Neuronal stem cell (in vitro differentiated cells): ENCODE results near the gene RNF11.

Source experiments
- DNase-seq: peaks from one replicate; pipeline ENCODE4 v3.0.0-alpha.2; 2013; ENCODE audit warnings: low spot score
- H2AFZ ChIP-seq: one replicate; pipeline ENCODE4 v1.6.1; 2013; ENCODE audit warnings: mild to moderate bottlenecking, low read length, inconsistent platforms
- H2AK5ac ChIP-seq: 2 replicates; pipeline ENCODE4 v1.6.1; 2013; ENCODE audit warnings: low read depth, mild to moderate bottlenecking, inconsistent platforms, low read length, moderate library complexity, mixed read lengths
- H2BK120ac ChIP-seq: 2 replicates; pipeline ENCODE4 v1.6.1; 2013; ENCODE audit warnings: low read depth, mild to moderate bottlenecking, inconsistent platforms, low read length, moderate library complexity, mixed read lengths
- H2BK12ac ChIP-seq: one replicate; pipeline ENCODE4 v1.6.1; 2013; ENCODE audit warnings: low read length, inconsistent platforms
- H2BK15ac ChIP-seq: 2 replicates; pipeline ENCODE4 v1.6.1; 2013; ENCODE audit warnings: mild to moderate bottlenecking, low read length, inconsistent platforms, mixed read lengths
- H2BK5ac ChIP-seq: one replicate; pipeline ENCODE4 v1.6.1; 2013; ENCODE audit warnings: inconsistent platforms, mild to moderate bottlenecking, low read length, moderate library complexity
- H3K14ac ChIP-seq: one replicate; pipeline ENCODE4 v1.6.1; 2013; ENCODE audit warnings: low read length, inconsistent platforms
- H3K18ac ChIP-seq: 2 replicates; pipeline ENCODE4 v1.6.1; 2013; ENCODE audit warnings: low read length, inconsistent platforms
- H3K23ac ChIP-seq: 2 replicates; pipeline ENCODE4 v1.6.1; 2013; ENCODE audit warnings: low read depth, mild to moderate bottlenecking, mixed read lengths, low read length, inconsistent platforms; ENCODE audit not compliant: poor library complexity
- H3K27ac ChIP-seq: replicated peaks from 3 replicates; pipeline ENCODE4 v1.5.1; 2013; ENCODE audit warnings: low read length, inconsistent platforms
- H3K27me3 ChIP-seq, 3 experiments: 2 replicates each; pipeline ENCODE4 v1.6.1; 2013; ENCODE audit warnings: low read length in 3 of 3, mild to moderate bottlenecking in 2 of 3, inconsistent platforms in 1 of 3, low read depth in 1 of 3, mixed read lengths in 1 of 3, moderate library complexity in 1 of 3; ENCODE audit not compliant: control insufficient read depth in 3 of 3, insufficient read depth in 3 of 3
- H3K36me3 ChIP-seq, 2 donors: replicated peaks in 1 of 2; 2 replicates each; pipeline ENCODE4 v1.6.1; 2013; ENCODE audit warnings: low read length in 2 of 2; ENCODE audit not compliant: control insufficient read depth in 2 of 2, insufficient read depth in 2 of 2
- H3K4ac ChIP-seq: 2 replicates; pipeline ENCODE4 v1.6.1; 2013; ENCODE audit warnings: inconsistent platforms, mild to moderate bottlenecking, low read length, moderate library complexity
- H3K4me1 ChIP-seq, 2 donors: 1 replicate in 1 of 2; 2 replicates in 1 of 2; pipeline ENCODE4 v1.6.1; 2013; ENCODE audit warnings: low read length in 2 of 2, low read depth in 1 of 2; ENCODE audit not compliant: control insufficient read depth in 2 of 2, insufficient read depth in 1 of 2
- H3K4me2 ChIP-seq: one replicate; pipeline ENCODE4 v1.6.1; 2013; ENCODE audit warnings: mild to moderate bottlenecking, low read length, inconsistent platforms; ENCODE audit not compliant: insufficient read depth, poor library complexity, severe bottlenecking
- H3K4me3 ChIP-seq, 2 donors: 2 replicates each; pipeline ENCODE4 v1.5.1; 2013; ENCODE audit warnings: low read length in 2 of 2, mild to moderate bottlenecking in 2 of 2, inconsistent platforms in 1 of 2, moderate library complexity in 1 of 2
- H3K79me1 ChIP-seq: one replicate; pipeline ENCODE4 v1.6.1; 2013; ENCODE audit warnings: low read depth, mild to moderate bottlenecking, inconsistent platforms, low read length, moderate library complexity
- H3K9ac ChIP-seq: one replicate; pipeline ENCODE4 v1.6.1; 2013; ENCODE audit warnings: mild to moderate bottlenecking, low read depth, low read length, inconsistent platforms; ENCODE audit not compliant: poor library complexity
- H3K9me3 ChIP-seq, 2 donors: replicated peaks in 1 of 2; 2 replicates each; pipeline versions ENCODE3 to v1.6.1; 2013; ENCODE audit warnings: low read length in 2 of 2, mild to moderate bottlenecking in 2 of 2, inconsistent platforms in 1 of 2, low read depth in 1 of 2, mixed read lengths in 1 of 2, moderate library complexity in 1 of 2; ENCODE audit not compliant: control insufficient read depth in 2 of 2, insufficient read depth in 1 of 2
- H4K8ac ChIP-seq: one replicate; pipeline ENCODE4 v1.6.1; 2013; ENCODE audit warnings: low read depth, mild to moderate bottlenecking, inconsistent platforms, low read length, moderate library complexity
- H4K91ac ChIP-seq: one replicate; pipeline ENCODE4 v1.6.1; 2013; ENCODE audit warnings: low read length, low read depth, mild to moderate bottlenecking, inconsistent platforms; ENCODE audit not compliant: poor library complexity
- WGBS, 2 donors: extraction: QIAGEN DNeasy Blood & Tissue Kit; methylation state at CpG; one replicate each; pipeline ENCODE4 v1.1.7; 2013; ENCODE audit warnings: missing lambda C conversion rate in 2 of 2, mixed read lengths in 1 of 2; ENCODE audit not compliant: insufficient read length in 2 of 2, insufficient replicate concordance in 1 of 2; ENCODE audit errors: extremely low coverage in 2 of 2; 5-methylcytosine and 5-hydroxymethylcytosine counted together

Gene RNF11

GRCh38 chr1:51242546-51242945 lies 6.5 kb downstream of the RNF11 start:
- H3K4me1 ChIP-seq: peaks cover 9 to 13% of the 10 kb centered on the region in 2 donors
- H2BK5ac ChIP-seq: no peak overlapping the region
- no peak overlapping the region for H3K4me2 ChIP-seq
- H3K36me3 ChIP-seq: peaks cover 0 to 5% of the 10 kb centered on the region in 2 donors
- no peak overlapping the region for H2BK120ac ChIP-seq
- WGBS, 2 donors: no CpG with 5 or more reads among the region's 4 CpGs
- no peak overlapping the region for H3K14ac ChIP-seq
- H3K9me3 ChIP-seq: no peaks in the 10 kb centered on the region
- H4K91ac ChIP-seq: no peak overlapping the region
- H3K27ac ChIP-seq: no peak overlapping the region
- H2AK5ac ChIP-seq: no peak overlapping the region
- no peak overlapping the region for H3K23ac ChIP-seq
- H4K8ac ChIP-seq: no peak overlapping the region
- no peak overlapping the region for H2AFZ ChIP-seq
- no peak overlapping the region for H2BK15ac ChIP-seq
- no peak overlapping the region for H3K18ac ChIP-seq
- no peak overlapping the region for H3K4me3 ChIP-seq
- H3K9ac ChIP-seq: no peak overlapping the region
- DNase-seq: no peak
- H2BK12ac ChIP-seq: no peak overlapping the region
- no peaks in the 10 kb centered on the region for H3K27me3 ChIP-seq
- H3K4ac ChIP-seq: no peak overlapping the region
- no peaks in the 10 kb centered on the region for H3K79me1 ChIP-seq

- Histone ChIP-seq H2BK15ac (no peak overlapping the region), H4K91ac (no peak overlapping the region), H3K36me3 (peaks cover 0 to 8% of the 10 kb centered on the region in 2 donors), H3K14ac (no peak overlapping the region), H2BK12ac (no peak overlapping the region), H3K79me1 (peaks cover 6% of the 10 kb centered on the region), H3K4me1 (no peaks in the 10 kb centered on the region), H3K4me2 (no peak overlapping the region), H2BK5ac (no peak overlapping the region), H3K4ac (no peak overlapping the region), H3K18ac (no peak overlapping the region), H3K27ac (no peak overlapping the region), H3K4me3 (no peak overlapping the region), H3K27me3 (no peaks in the 10 kb centered on the region), H4K8ac (no peak overlapping the region), H2AK5ac (no peak overlapping the region), H3K9me3 (peaks cover 0 to 3% of the 10 kb centered on the region in 2 donors), H2AFZ (no peak overlapping the region), H2BK120ac (no peak overlapping the region), H3K9ac (no peak overlapping the region), H3K23ac (no peak overlapping the region)
- no peak for DNase-seq
- WGBS, 2 donors: no CpG with 5 or more reads among the region's 2 CpGs
These were observed 10.9 kb downstream of the RNF11 start for GRCh38 chr1:51247022-51247421.

- Histone ChIP-seq H3K4me2 (no peak overlapping the region), H3K4ac (no peak overlapping the region), H2AFZ (no peak overlapping the region), H3K23ac (no peak overlapping the region), H2AK5ac (no peak overlapping the region), H3K79me1 (peaks cover 6% of the 10 kb centered on the region), H2BK12ac (no peak overlapping the region), H3K4me1 (no peaks in the 10 kb centered on the region), H3K27ac (no peak overlapping the region), H2BK5ac (no peak overlapping the region), H3K14ac (no peak overlapping the region), H3K36me3 (peaks cover 0 to 8% of the 10 kb centered on the region in 2 donors), H2BK120ac (no peak overlapping the region), H4K8ac (no peak overlapping the region), H3K18ac (no peak overlapping the region), H3K9ac (no peak overlapping the region), H3K9me3 (peaks cover 0 to 3% of the 10 kb centered on the region in 2 donors), H4K91ac (no peak overlapping the region), H2BK15ac (no peak overlapping the region), H3K27me3 (no peaks in the 10 kb centered on the region), H3K4me3 (no peak overlapping the region)
- WGBS, 2 donors: no CpG with 5 or more reads among the region's 1 CpG
- DNase-seq: no peak
These were observed 11.4 kb downstream of the RNF11 start for GRCh38 chr1:51247499-51247898.

- H2BK15ac ChIP-seq: no peak overlapping the region
- H3K27me3 ChIP-seq: no peaks in the 10 kb centered on the region
- H4K8ac ChIP-seq: no peak overlapping the region
- peaks cover 0 to 3% of the 10 kb centered on the region in 2 donors for H3K9me3 ChIP-seq
- H3K18ac ChIP-seq: no peak overlapping the region
- no peak overlapping the region for H3K23ac ChIP-seq
- WGBS, 2 donors: no CpG with 5 or more reads among the region's 1 CpG
- no peak overlapping the region for H3K4me2 ChIP-seq
- H3K36me3 ChIP-seq: peaks cover 0 to 3% of the 10 kb centered on the region in 2 donors
- H2AFZ ChIP-seq: no peak overlapping the region
- H3K79me1 ChIP-seq: peaks cover 6% of the 10 kb centered on the region
- no peak overlapping the region for H4K91ac ChIP-seq
- no peak overlapping the region for H2AK5ac ChIP-seq
- no peak overlapping the region for H3K9ac ChIP-seq
- no peak overlapping the region for H3K27ac ChIP-seq
- DNase-seq: no peak
- no peak overlapping the region for H3K14ac ChIP-seq
- no peak overlapping the region for H3K4me3 ChIP-seq
- H3K4me1 ChIP-seq: no peaks in the 10 kb centered on the region
- no peak overlapping the region for H2BK120ac ChIP-seq
- no peak overlapping the region for H2BK12ac ChIP-seq
- H2BK5ac ChIP-seq: no peak overlapping the region
- no peak overlapping the region for H3K4ac ChIP-seq
These were observed 13.4 kb downstream of the RNF11 start for GRCh38 chr1:51249445-51249844.
